ENCODE data around the gene SPIB.
"Not testable (repeated sequence)": the region's sequence is repeated elsewhere in the genome, so short reads cannot be mapped to it uniquely, and the experiment has no call there.

SPIB gene

DNA sequence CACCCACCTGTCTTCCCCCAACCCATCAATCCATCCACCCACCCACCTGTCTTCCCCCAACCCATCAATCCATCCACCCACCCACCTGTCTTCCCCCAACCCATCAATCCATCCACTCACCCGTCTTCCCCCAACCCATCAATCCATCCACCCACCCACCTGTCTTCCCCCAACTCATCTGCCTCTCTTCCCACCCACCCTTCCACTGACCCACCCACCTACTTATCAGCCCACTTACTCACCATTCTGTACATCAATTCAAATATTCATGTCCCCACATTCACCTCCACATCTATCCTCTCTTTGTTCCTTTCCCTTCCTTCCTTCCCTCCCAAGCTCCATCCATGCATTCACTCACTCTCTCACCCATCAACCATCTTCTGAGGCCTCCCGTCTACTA is 20.4 kb downstream of the SPIB start:
- DNase-seq (ENCODE audit: low read depth in 2 of 2), result not testable (repeated sequence)

DNA sequence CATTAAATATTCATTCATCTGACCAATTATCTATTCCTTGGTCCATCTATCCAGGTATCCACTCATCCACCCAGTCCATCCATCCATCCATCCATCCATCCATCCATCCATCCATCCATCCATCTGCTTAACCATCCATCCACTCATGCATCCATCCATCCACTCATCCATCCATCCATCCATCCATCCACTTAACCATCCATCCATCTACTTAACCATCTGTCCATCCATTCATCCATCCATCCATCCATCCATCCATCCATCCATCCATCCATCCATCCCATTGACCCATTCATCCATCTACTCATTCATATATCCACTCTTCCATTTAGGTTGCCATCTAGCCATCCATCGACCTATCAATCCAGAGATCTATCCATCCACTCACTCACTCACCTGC is 25.3 kb downstream of the SPIB start:
- no peak for DNase-seq (ENCODE audit: low read depth in 2 of 2)

DNA sequence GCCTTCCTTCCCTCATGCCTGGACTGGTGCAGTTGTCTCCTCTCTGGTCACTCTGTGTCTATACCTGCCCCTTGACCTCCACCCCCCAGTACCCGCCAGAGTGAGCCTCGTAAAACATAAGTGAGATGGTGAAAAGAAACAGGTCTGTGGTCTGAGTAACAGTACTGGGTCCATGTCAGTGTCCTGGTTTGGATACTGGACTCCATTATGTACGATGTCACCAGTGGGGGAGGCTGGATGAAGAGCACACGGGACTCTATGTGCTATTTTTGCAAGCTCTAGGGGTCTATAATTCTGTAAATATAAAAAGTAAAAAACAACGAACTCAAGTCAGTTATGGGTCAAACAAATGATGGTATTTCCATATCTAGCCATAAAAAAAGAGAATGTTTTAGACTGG is 28.3 kb downstream of the SPIB start:
- DNase-seq (ENCODE audit: low read depth in 2 of 2), result no peak

DNA sequence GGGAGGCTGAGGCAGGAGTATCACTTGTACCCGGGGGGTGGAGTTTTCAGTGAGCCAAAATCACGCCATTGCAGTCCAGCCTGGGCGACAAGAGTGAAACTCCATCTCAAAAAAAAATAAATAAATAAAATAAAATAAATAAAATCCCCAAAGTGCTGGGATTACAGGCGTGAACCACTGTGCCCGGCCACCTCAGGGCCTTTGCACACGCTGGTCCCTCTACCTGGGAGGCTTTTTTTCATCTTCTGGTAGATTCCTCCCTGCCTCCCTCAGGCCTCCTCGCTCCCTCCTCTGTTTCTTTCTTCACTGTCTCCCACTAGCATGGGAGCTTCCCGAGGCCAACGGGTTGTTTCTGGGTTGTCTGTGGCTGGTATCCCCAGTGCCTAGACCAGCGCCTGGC is 29.0 kb downstream of the SPIB start:
- no peak for DNase-seq (ENCODE audit: low read depth in 2 of 2)

DNA sequence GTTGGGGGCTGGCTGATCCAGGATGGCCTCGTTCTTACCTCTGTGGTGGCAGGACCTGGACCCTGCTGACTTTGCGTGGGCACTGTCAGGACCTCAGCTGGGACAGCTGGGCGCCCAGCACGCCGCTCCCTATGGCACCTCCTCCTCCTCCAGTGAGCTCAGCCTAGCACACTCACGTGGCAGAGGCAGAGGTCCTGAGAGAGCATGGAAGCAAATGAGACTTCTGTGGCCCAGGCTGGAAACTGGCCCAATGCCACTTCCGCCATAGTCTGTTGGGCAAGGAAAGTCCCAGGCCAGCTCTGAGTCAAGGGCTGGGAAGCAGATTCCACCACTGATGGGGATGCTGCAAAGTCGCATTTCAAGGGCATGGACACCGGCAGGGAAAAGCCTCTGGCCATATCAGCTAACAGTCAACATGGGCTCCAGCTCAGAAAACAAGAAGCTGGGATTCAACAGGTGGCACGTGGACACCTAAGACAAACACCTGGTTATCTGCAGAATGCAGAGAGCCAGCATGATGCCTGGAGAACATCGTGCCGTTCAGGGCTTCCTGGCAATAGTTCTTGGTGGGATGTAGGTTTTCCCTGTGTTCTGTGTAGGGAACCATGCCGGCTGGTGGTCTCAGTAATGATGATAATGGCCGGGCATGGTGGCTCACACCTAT is 30.6 kb downstream of the SPIB start:
- DNase-seq (ENCODE audit: low read depth in 2 of 2), result no peak

DNA sequence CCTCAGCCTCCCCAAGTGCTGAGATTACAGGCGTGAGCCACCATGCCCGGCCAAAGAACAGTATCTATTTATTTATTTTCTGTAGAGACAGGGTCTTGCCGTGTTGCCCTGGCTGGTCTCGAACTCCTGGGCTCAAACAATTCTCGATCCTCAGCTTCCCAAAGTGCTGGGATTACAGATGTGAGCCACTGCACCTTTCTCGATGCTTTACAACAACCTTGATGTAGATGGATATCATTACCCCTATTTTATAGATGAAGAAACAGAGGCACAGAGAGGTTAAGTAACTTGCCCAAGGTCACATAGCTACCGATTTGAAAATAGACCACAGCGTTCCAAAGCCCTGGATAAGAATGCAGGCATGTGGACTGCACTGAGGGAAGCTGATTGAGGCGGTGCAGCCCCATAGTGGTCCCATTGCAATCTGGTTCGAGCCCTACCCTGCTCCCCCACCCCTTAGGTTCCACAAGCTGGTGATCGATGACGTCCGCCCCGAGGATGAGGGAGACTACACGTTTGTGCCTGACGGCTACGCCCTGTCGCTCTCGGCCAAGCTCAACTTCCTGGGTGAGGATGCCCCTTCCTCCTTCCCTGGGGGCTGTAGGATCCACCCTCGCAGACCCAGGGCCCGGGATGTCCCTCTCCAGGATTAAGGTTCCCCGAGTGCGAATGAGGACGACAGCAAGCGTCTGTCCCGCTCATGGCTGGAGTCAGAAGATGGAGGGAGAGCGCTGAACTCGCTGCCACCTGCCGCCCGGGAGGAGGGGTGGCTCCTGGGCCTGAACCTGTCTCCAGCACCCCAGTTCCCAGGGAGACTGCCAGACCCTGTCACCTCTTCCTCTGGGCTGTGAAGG is 31.9 kb downstream of the SPIB start:
- DNase-seq (ENCODE audit: low read depth in 2 of 2), result no peak

DNA sequence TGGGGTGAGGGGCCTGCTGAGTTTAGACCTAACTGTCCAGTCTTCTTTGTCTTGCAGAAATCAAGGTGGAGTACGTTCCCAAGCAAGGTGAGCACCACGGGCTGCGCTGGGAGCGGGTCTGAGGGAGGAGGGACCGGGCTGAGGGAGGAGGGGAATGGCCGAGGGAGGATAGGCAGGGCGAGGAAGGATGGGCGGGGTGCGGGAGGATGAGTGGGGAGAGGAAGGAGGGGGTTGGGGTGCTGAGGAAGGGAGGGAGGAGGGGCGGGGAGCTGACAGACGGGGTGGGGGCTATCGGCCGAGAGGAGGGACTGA is 32.4 kb downstream of the SPIB start:
- no peak for DNase-seq (ENCODE audit: low read depth in 2 of 2)

DNA sequence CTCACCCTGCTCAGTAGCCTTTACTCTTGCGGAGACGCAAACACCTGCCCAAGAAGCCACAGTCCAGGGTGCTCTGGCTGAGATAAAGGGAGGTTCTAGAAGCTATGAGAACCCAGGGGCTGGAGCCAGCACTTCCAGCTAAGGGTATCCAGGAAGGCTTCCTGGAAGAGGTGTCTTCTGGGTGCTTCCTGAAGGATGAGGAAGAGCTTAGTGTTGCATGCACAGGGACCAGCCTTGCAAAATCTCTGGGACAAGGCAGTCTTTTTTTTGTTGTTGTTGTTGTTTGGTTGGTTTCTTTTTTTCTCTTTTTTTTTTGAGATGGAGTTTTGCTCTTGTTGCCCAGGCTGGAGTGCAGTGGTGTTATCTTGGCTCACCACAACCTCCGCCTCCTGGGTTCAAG is 34.5 kb downstream of the SPIB start:
- no peak for DNase-seq (ENCODE audit: low read depth in 2 of 2)

DNA sequence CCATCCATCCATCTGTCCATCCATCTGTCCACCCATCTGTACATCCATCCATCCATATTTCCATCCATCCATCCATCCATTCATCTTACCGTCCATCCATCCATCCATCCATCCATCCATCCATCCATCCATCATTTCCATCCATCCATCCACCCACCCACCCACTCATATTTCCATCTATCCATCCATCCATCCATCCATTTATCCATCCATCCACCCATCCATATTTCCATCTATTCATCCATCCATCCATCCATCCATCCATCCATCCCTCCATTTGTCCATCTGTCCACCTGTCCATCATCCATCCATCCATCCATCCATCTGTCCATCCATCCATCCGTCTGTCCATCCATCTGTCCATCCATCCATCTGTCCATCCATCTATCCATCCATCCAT is 37.3 kb downstream of the SPIB start:
- DNase-seq (ENCODE audit: low read depth in 2 of 2), result no peak

DNA sequence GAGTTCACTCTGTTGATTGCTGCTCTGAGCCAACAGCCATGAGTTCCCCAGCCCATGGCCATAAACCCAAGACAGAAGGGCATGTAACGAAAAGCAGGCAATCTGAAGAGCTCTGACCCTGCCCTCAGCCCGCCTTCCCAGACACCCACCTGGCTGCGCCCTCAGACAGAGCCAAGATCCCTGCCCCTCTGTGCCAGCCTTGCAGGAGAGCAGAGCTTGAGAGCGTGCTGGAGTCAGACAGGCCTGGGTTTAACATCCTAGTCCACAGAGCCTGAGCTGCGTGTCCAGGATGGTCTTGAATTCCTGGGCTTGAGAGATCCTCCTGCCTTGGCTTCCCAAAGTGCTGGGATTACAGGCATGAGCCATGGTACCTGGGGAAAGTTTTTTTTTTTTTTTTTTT is 38.6 kb downstream of the SPIB start:
- DNase-seq (ENCODE audit: low read depth in 2 of 2), result no peak

DNA sequence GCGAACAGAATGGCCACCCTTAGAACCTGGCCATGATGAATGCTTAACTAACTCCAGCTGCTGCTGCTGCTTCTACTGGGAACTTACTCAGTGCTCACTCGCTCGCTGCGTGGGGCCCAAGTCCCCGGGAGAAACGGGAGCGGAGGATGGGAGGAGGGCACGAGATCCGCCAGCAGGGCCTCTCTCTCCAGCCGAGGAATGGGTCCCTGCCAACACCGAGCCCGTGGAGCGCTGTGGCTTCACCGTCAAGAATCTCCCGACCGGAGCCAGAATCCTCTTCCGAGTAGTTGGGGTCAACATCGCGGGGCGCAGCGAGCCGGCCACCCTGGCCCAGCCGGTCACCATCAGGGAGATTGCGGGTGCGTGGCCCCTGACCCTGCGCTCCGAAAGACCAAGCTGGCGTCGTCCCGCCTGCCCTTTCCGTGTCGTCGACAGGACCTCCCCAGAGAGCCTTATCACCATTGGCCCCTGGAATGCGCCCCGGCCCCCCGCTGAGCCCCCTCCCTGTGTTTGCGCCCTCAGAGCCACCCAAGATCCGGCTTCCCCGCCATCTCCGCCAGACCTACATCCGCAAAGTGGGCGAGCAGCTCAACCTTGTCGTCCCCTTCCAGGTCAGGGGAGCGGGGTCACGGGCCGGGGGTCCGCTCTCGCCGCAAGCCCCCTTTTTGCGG is 39.8 kb downstream of the SPIB start:
- no peak for DNase-seq (ENCODE audit: low read depth in 2 of 2)

DNA sequence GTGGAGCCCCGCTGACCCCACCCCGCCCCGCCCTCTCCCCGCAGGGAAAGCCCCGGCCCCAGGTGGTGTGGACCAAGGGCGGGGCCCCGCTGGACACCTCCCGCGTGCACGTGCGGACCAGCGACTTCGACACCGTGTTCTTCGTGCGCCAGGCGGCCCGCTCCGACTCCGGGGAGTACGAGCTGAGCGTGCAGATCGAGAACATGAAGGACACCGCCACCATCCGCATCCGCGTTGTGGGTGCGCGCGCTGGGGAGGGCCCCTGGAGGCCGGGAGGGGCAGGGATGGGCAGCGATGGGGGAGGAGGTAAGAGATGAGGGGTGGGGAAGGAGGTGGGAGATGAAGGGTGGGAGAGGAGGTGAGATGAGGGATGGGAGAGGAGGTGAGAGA is 40.3 kb downstream of the SPIB start:
- no peak for DNase-seq (ENCODE audit: low read depth in 2 of 2)

DNA sequence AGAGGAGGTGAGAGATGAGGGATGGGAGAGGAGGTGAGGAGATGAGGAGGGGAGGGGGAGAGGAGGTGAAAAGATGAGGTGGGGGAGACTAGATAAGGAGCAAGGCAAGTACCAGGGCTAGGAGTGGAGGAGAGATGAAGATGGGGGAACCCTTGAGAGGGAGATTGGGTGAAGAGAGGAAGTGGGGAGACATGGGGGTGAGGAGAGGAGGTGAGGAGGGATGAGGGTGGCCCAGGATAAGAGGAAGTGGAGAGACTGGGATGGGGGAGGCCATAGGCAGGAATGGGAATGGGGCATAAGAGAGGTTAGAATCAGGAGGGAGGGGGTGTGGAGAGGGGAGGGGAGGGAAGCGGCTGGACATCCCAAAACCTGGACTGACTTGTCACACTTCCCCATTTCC is 40.9 kb downstream of the SPIB start:
- no peak for DNase-seq (ENCODE audit: low read depth in 2 of 2)

DNA sequence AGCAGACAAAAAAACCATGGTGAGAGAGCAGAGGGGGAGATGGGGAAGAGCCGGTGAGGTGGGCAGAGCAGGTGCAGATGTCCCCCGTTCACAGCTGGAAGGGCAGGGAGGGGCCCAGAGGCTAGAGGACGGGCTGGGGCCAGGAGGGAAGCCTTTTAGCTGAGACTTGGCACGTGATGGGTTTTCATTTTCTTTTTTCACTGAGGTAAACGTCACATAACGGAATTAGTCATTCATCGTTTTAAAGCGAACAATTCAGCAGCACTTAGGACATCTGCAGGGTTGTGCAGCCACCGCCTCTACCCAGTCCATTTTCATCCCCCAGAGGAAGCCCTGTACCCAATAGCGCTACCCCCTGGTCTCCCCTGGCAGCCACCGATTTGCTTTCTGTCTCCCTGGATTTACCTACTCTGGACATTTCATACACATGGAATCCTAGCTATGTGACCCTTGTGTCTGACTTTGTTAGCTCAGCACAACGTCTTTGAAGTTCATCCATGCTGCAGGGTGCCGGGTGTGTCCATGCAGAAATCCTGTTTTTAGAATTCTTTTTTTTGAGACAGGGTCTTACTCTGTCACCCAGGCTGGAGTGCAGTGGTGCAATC is 41.5 kb downstream of the SPIB start:
- no peak for DNase-seq (ENCODE audit: low read depth in 2 of 2)

DNA sequence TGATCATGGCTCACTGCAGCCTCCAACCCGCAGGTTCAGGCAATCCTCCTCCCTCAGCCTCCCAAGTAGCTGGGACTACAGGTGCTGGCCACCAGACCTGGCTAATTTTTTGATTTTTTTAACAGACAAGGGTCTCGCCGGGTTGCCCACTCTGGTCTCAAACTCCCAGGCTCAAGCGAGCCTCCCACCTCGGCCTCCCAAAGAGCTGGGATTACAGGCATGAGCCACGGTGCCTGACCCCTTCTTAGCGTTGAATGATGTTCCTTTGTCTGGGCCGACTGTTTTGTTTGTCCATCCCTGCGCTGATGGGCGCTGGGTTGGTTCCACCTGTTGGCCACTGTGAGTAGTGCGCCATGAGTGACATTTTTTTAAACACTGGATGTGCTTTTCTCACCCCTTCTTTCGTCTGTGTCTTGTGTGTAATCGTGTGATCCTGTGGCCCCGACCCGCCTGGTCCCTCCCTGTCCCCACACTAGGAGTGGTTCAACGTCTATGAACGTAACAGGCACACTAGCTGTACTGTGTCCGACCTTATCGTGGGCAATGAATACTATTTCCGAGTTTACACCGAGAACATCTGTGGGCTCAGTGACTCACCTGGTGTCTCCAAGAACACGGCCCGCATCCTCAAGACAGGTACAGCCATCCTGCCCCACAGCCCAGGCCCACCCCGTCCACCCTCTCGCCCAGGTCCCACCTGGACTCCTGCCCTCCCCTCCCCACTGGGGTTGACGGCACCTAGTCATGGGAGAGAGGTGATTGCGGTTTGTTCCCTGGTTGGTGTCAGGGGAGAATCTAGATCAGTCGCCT is 42.5 kb downstream of the SPIB start:
- DNase-seq (ENCODE audit: low read depth in 2 of 2), result peak; percentile 22 to 23

DNA sequence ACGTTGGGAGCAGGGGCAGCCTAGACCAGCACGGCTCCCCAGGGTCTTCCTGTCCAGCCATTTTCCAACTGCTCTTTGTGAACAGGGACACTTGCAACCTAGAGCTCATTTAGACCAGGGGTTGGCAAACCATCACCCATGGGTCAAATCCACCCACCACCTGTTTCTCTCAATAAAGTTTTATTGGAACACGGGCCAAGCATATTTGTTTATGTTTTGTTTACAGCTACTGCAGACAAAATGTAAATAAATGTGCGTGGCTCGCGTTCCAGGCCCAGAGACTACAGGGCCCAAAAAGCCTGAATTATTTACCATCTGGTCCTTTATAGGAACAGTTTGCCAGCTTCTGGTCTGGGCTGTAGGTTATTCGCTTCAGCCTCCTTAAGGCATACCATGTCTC is 44.2 kb downstream of the SPIB start:
- no peak for DNase-seq (ENCODE audit: low read depth in 2 of 2)

DNA sequence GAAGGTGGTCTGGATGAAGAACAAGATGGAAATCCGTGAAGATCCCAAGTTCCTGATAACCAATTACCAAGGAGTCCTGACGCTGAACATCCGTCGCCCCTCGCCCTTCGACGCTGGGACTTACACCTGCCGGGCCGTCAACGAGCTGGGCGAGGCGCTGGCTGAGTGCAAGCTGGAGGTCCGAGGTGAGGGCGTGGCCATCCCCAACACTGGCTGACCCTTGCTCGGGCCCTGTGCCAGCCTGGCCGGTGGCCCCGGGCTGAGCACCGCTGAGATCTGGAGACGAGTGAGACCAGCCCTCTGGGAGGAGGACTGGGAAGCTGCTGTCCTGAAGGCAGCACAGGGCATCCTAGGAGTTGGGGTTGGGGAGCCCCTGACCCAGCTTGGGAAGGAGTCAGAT is 45.6 kb downstream of the SPIB start:
- no peak for DNase-seq (ENCODE audit: low read depth in 2 of 2)

DNA sequence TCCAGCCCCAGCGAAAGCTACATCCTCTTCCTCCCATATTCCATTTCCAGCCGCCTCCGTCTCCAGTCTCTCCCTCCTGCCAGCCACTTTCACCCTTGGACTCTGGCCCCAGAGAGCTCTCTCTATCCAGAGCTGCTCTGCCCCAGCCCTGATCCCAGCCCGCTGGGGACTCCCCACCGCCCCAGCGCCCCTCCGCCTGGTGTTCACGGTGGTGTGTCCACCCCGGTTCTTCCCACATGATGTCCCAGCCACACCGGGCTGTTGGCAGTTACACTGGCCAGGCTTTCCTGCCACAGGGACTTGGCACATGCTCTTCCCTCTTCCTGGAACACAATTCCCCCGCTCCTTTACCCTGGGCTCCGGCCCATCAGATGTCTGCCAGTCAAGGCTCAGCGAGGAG is 46.3 kb downstream of the SPIB start:
- no peak for DNase-seq (ENCODE audit: low read depth in 2 of 2)

DNA sequence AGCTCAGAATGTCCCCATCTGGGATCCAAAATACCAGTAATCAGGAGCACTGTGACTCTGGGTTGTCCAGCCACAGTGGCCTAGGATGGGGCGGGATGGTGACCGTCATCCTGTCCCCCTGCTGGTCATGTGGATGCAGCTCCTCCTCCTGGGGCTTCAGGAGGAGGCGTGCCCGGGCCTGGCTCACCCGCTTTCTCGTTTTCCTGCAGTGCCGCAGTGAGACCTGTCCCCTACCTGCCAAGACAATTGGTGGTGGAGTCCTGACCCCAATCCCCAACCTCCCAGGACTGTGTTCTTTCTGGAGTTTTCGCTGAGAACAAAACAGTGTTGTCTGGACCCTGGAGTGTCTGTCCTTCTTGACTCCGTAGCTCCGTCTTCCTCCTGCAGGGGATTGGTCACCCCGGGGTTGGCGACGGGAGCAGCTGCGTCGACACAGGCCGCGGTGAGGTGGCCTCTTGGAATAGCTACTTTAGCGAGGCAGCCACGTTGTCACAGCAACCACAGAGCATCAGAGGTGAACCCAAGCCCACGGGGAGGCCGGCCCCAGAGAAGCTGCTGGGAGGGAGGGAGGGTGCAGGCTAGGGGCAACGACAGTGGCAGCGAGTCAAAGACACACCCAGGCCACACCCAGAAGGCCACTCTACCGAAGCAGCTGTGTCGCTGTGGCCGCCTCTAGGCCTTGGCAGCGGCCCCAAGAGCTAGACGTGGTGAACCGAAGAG is 47.4 kb downstream of the SPIB start:
- DNase-seq (ENCODE audit: low read depth in 2 of 2), result no peak

DNA sequence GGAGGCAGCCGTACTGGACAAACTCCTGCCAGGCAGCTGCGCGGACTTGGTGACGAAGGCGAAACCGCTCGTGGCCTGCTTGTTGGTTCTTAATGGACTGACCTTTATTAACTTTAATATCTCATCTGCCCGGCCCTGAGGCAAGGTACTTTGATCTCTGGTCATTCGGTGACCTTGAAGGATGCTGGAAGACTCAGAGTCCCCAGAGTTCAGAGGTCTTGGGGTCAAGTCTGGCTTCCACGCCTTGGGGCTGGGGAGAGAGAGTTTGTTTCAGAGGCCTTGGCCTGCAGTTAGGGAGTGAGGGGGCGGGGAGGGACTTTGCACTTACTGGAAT is 47.9 kb downstream of the SPIB start:
- no peak for DNase-seq (ENCODE audit: low read depth in 2 of 2)

DNA sequence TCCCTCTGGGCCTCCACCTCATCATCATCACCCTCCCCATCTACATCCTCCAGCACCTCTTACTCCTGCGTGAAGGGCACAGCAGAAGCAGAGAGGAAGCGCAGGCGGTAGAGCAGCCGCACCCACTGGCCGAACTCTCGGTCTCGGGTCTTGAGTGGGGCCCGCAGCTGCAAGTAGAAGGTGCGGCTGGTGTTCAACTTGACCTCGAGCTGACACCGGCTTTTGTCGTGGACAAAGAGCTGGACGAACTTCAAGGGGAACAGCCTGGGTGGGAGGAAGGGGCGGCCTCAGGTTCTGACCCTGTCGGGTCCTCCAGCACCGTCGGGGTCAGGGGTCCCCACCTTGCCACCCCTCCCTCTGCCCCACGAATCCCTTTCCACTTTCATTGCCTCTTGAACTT is 48.8 kb downstream of the SPIB start:
- DNase-seq (ENCODE audit: low read depth in 2 of 2), result no peak

Data from stimulated activated CD8-positive, alpha-beta memory T cell treated with anti-CD3 and anti-CD28 coated beads, Interleukin-7, amount 100 ng/mL, for 4 hours (primary cell).